ENCODE measurements around the gene MAOB.

- TF ChIP-seq CTCF (IDR thresholded peaks at IDR 0.05; ENCODE audit: low read length) (no peak), EZH2 (IDR thresholded peaks at IDR 0.05; ENCODE audit: borderline replicate concordance, low read length) (no peak)
These were observed 153.3 kb downstream of the MAOB start for GRCh38 chrX:43728966-43729365.
